Superior temporal gyrus (tissue), 1 donor: ENCODE measurements around the gene SLC22A24.
"Not testable (repeated sequence)": the region's sequence is repeated elsewhere in the genome, so short reads cannot be mapped to it uniquely, and the experiment has no call there.

Source experiments
- DNase-seq: peaks from one replicate; pipeline ENCODE4 v3.0.0-alpha.2; 2016; ENCODE audit errors: extremely low spot score

SLC22A24 gene, protein sequence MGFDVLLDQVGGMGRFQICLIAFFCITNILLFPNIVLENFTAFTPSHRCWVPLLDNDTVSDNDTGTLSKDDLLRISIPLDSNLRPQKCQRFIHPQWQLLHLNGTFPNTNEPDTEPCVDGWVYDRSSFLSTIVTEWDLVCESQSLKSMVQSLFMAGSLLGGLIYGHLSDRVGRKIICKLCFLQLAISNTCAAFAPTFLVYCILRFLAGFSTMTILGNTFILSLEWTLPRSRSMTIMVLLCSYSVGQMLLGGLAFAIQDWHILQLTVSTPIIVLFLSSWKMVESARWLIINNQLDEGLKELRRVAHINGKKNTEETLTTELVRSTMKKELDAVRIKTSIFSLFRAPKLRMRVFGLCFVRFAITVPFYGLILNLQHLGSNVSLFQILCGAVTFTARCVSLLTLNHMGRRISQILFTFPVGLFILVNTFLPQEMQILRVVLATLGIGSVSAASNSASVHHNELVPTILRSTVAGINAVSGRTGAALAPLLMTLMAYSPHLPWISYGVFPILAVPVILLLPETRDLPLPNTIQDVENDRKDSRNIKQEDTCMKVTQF

DNA sequence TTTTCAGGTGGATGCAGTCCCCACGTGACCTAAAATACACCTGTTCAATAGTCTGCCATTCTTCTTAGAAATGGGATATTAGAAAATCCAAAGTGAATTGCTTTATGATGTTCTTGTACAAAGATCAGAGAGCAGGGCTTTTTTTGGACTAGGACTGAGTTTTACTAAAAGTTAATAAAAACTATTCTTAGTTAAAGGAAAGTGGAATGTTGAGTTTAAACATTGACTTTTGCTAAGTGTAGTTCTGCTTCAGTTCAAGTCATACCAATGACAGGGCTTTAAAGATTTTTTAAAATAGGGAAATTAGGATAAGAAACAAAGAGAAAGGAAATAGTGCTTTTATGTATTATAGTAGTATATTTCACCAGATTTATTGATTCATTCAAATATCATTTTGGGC lies at the start of gene SLC22A24:
SLC22A24 (minus strand) TSS at position 101 of the 400 bp plus-strand sequence. CDS start 442 bp downstream, outside the sequence.
- no peak for DNase-seq

DNA sequence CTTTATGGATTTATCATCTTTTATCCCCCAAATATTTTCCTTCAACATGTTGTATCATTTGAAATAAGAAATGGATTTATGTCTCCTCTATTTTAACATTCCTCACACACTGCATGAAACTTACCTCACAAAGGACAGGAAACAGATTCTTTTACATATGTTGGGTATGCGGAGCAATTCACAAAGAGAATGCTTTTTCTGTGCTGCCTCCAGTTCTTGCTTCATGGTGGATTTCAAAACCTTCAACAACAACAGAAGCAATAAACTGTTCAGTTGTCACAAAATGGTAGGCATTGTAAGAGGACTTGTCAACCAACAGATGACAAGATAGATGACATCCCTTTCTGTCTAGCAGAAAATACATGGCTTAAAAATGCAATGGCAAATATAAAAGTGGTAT lies 36.5 kb upstream of the SLC22A24 start:
- DNase-seq = no peak

DNA sequence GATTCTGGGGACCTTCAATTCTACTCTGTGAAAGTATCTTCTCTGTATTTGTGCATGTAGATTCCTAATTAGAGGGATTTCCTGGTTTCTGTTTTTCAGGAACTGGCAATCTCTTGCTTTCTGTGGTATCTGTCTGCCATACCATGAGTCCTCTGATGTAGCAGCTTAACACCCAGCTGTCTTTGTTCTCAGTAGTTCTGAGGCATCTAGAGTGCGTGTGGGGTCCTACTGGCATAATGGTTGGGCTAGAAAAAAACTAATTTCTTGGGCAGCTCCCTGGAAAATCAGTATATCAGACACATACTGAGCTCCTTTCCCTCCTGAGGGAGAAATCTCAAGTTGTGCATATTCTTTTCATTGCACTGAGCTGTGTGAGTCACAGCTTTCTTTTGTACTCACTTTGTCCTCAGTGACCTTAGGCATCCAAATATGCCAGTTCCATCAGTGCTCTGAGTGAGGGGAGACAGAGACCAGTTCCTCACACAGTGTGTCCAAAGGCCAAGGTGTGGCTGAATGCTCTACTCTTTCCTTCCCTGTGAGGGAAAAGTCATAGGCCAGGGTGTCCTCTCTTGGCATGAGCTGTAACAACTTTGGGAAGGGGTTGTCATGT lies 35.5 kb upstream of the SLC22A24 start:
- no peak for DNase-seq

DNA sequence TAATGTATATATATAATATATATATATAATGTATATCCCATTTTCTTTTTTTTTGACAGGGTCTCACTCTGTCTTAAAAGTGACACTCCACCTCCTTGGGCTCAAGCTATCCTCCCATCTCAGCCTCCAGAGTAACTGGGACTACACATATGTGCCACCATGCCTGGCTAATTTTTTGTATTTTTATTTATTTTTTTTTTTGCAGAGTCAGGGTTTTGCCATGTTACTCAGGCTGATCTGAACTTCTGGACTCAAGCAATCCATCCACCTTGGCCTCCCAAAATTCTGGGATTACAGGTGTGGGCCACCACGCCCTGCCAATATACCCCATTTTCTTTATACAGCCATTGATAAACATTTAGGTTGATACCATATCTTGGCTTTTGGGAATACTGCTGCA lies 33.9 kb upstream of the SLC22A24 start:
- DNase-seq = no peak

DNA sequence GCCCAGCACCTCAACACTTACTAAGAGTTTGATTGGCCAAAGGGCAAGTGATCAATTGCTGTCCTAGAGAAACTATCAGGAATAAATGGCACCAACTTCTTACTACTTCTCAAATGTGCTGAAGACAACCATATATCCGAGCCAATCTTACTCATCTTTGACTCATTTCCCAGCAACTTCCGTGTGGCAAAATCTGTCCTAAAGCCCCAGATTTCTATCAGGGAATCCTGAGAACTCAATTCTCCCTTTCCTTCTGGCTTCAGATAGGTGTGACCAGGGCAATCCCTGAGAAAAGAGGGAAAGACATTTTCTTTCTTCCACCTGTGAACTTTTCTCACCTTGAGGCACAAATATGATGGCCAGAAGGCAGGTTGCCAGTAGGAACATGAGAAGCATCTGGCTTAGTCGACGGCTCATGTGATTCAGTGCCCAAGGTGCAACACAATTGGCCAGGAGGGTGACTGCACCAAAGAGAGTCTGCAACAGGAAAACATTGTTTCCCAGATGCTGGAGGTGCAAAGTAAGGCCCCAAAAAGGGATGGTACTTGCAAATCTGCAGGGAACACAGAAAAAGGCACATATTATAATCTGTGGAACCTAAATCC lies 21.8 kb upstream of the SLC22A24 start:
- DNase-seq = no peak

DNA sequence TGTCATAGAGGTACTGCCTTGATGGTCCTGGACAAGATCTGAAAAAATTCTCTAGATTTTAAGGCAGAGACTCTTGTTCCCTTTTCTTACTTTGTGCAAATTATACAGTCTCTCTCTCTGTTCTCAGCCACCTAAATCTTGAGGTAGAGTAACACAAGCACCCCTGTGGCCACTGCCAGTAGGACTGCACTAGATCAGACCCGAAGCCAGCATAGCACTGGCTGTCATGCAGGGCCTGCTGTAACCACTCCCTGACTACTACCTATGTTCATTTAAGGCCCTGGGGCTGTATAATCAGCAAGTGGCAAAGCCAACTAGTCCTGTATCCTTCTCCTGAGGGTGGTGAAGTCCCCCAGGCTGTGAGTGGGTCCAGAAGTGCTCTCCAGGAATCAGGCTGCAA lies 11.8 kb upstream of the SLC22A24 start:
- no peak for DNase-seq

DNA sequence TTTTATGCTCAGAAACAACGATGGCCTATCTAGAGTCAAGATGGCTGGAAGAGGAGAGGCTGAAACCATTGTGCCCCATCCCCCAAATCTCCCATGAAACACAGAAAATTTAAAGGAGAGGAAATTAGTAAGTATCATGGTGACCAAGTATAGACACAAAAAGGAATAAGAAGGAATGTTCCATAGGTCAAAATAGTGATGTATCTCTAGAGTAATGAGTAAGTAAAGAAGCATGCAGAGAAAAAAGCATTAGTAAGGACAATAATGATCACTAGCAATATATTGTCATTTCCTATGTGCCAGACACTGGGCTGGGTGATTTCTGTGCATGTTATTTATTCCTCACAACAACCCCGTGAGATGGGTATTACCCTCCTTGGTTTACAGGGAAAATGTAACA lies 2.6 kb upstream of the SLC22A24 start:
- no peak for DNase-seq

DNA sequence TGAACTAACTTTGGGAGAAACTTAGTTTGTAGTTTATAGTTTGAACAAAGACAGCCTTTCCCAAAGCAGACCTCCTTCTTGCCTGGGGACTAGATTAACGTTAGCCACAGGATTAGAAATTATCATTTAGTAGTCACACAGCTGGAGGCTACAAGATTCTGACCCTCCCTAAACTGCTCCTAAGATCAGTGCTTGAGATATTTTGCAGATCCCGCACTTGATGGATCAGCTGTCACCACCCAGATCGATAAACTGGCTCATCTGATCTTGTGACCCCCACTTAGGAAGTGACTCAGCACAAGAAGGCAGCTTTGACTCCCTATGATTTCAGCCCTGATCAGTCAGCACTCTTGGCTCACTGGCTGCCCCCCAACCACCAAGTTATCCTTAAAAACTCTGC lies 1.6 kb downstream of the SLC22A24 start:
- DNase-seq = no peak

DNA sequence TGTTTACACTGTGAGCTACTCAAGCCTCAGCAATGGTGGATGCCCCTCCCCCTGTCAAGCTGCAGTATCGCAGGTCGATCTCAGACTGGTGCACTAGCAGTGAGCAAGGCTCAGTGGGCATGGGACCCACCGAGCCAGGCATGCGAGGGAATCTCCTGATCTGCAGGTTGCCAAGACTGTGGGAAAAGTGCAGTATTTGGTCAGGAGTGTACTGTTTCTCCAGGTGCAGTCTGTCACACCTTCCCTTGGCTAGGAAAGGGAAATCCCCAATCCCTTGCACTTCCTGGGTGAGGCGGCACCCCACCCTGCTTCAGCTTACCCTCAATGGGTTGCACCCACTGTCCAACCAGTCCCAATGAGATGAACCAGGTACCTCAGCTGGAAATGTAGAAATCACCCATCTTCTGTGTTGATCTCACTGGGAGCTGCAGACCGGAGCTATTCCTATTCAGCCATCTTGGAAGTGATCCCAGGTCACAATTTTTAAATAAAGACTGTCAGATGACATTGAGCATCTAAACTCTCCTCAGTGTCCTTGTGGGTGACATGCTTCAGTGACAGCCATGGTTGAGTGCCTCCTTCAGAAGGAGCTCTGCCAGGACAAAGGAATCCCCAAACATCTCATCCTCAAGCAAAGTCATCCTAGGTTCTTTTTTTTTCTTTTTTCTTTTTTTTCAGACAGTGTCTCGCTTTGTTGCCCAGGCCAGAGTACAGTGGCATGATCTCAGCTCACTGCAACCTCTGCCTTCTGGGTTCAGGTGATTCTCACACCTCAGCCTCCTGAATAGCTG lies 10.8 kb downstream of the SLC22A24 start:
- DNase-seq = no peak

DNA sequence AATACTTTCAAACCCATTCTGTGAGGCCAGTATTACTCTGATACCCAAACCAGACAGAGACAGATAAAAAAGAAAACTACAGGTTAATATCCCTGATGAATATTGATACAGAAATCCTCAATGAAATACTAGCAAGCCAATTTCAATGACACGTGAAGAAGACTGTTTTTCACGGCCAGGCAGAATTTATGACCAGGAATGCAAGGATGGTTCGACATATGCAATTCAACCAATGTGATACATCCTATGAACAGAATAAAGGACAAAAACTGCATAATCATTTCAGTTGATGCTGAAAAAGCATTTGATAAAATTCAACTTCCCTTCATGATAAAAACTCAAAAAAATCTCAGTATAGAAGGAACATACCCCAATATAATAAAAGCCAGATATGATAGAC lies 44.5 kb downstream of the SLC22A24 start:
- DNase-seq = no peak

DNA sequence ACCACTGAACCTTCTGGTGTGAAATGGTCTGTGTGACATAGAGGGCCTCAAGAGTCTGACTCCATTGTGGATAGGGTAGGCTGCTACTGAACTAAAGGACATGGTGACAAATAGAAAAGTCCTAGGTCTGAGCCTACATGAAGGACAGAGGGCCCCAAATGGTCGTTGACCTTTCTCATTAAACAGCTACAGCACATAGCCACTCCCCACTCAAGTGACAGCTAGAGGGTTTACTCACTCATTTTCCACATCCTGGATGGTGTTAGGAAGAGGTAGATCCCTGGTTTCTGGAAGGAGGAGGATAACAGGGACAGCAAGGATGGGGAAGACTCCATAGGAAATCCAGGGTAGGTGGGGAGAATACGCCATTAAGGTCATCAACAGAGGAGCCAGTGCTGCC lies 63.3 kb downstream of the SLC22A24 start:
- DNase-seq = no peak

DNA sequence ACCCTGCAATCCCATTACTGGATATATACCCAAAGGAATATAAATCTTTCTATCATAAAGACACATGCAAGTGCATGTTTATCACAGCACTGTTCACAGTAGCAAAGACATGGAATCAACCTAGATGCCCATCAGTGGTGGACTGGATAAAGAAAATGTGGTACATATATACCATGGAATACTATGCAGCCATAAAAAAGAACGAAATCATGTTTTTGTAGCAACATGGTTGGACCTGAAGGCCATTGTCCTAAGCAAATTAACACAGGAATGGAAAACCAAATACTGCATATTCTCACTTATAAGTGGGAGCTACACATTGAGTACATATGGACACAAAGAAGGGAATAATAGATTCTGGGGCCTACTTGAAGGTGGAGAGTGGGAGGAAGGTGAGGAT lies 97.8 kb downstream of the SLC22A24 start:
- DNase-seq = not testable (repeated sequence)

DNA sequence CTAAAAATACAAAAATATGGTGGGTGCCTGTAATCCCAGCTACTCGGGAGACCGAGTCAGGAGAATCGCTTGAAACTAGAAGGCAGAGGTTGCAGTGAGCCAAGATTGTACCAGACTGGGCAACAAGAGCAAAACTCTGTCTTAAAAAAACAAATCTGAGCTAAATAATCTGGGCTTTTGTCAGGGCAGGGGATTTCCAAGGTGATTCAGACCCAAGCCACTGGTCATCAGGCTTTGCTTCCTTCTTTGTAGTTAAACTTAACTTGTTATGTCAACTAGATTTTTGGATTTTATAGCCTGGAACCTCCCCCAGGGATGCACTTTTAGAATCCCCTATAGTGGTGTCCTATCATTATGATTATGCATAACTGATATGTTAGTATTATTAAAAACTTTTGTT lies 101.4 kb downstream of the SLC22A24 start:
- no peak for DNase-seq

DNA sequence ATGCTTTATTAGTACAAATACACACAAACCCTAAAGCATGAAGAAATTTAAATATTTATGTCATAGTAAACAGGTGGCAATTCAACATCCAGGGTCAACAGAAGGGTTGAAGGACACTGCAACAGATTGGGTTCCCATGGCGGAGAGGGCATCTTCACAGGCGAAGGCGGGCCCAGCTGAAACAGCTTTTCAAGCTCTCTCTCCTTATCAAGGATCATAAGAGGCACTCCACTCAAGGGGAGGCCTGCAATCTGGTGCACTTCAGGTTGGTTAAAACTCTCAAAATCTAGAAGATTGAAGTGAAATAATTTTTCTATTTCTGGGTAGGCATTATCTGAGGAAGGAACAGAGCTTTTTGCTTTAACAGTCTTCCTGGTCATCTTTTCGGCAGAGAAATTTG lies 111.6 kb downstream of the SLC22A24 start:
- no peak for DNase-seq
